Effector memory CD8-positive, alpha-beta T cell (primary cell): ENCODE measurements around the gene PTPRT.

Source experiments
- ATAC-seq: fragments of 150-1000 bp; cut with Tn5 transposase; replicated peaks from 2 replicates; pipeline ENCODE4 v1.10.0; 2021; ENCODE audit warnings: mild to moderate bottlenecking, moderate library complexity
- DNase-seq, 3 experiments: peaks; one replicate each; pipeline ENCODE4 v3.0.0; 2021
- H3K27ac Mint-ChIP-seq, 2 donors: one replicate each; pipeline ENCODE4 v1.8.0; 2022; ENCODE audit warnings: mild to moderate bottlenecking in 2 of 2, mixed read lengths in 2 of 2, moderate library complexity in 2 of 2
- H3K27me3 Mint-ChIP-seq, 2 donors: one replicate each; pipeline ENCODE4 v1.8.0; 2022; ENCODE audit warnings: mixed read lengths in 2 of 2
- H3K36me3 Mint-ChIP-seq: one replicate; pipeline ENCODE4 v1.8.0; 2022; ENCODE audit warnings: mild to moderate bottlenecking, moderate library complexity, mixed read lengths; ENCODE audit not compliant: insufficient read depth
- H3K4me1 Mint-ChIP-seq, 2 donors: one replicate each; pipeline ENCODE4 v1.8.0; 2022; ENCODE audit warnings: low read depth in 2 of 2, mixed read lengths in 2 of 2
- H3K4me3 Mint-ChIP-seq, 2 donors: one replicate each; pipeline ENCODE4 v1.8.0; 2022; ENCODE audit warnings: mild to moderate bottlenecking in 2 of 2, mixed read lengths in 2 of 2, moderate library complexity in 2 of 2
- H3K9me3 Mint-ChIP-seq, 2 donors: one replicate each; pipeline ENCODE4 v1.8.0; 2022; ENCODE audit warnings: mixed read lengths in 2 of 2

The PTPRT gene

GRCh38 chr20:42690842-42691437, 498.8 kb downstream of the PTPRT start:
- H3K9me3 Mint-ChIP-seq = peaks cover 15 to 17% of the 10 kb centered on the region in 2 donors
- no peak for DNase-seq
- H3K27me3 Mint-ChIP-seq = no peaks in the 10 kb centered on the region
- H3K4me1 Mint-ChIP-seq = no peaks in the 10 kb centered on the region
- no peaks in the 10 kb centered on the region for H3K36me3 Mint-ChIP-seq
- ATAC-seq = no peak
- no peak overlapping the region for H3K27ac Mint-ChIP-seq
- no peak overlapping the region for H3K4me3 Mint-ChIP-seq

- Mint-ChIP-seq H3K4me1 (no peaks in the 10 kb centered on the region), H3K4me3 (no peak overlapping the region), H3K27me3 (no peaks in the 10 kb centered on the region), H3K27ac (no peak overlapping the region), H3K36me3 (no peaks in the 10 kb centered on the region), H3K9me3 (peaks cover 17% of the 10 kb centered on the region in 2 donors)
- ATAC-seq = no peak
- DNase-seq = no peak
Measured at GRCh38 chr20:42688576-42688975, 501.1 kb downstream of the PTPRT start.

GRCh38 chr20:42686057-42686456, 503.6 kb downstream of the PTPRT start:
- H3K36me3 Mint-ChIP-seq = no peaks in the 10 kb centered on the region
- no peaks in the 10 kb centered on the region for H3K27me3 Mint-ChIP-seq
- no peak overlapping the region for H3K27ac Mint-ChIP-seq
- ATAC-seq (no peak), DNase-seq (no peak)
- no peaks in the 10 kb centered on the region for H3K4me1 Mint-ChIP-seq
- H3K9me3 Mint-ChIP-seq = peaks cover 17 to 18% of the 10 kb centered on the region in 2 donors
- H3K4me3 Mint-ChIP-seq = no peak overlapping the region

GRCh38 chr20:42678895-42679294, 510.8 kb downstream of the PTPRT start:
- H3K9me3 Mint-ChIP-seq = peaks cover 7 to 12% of the 10 kb centered on the region in 2 donors
- H3K4me1 Mint-ChIP-seq = no peaks in the 10 kb centered on the region

GRCh38 chr20:42656130-42656529, 533.6 kb downstream of the PTPRT start:
- Mint-ChIP-seq H3K9me3 (peaks cover 13 to 34% of the 10 kb centered on the region in 2 donors), H3K36me3 (no peaks in the 10 kb centered on the region), H3K4me1 (no peaks in the 10 kb centered on the region), H3K27me3 (no peaks in the 10 kb centered on the region), H3K27ac (no peak overlapping the region), H3K4me3 (no peak overlapping the region)
- no peak for ATAC-seq
- DNase-seq = no peak

More at GRCh38 chr20:42678895-42679294, 510.8 kb downstream of the PTPRT start:
- H3K4me3 Mint-ChIP-seq = no peak overlapping the region
- ATAC-seq (no peak), DNase-seq (no peak)
- no peaks in the 10 kb centered on the region for H3K27me3 Mint-ChIP-seq
- no peaks in the 10 kb centered on the region for H3K36me3 Mint-ChIP-seq
- no peak overlapping the region for H3K27ac Mint-ChIP-seq

- H3K27ac Mint-ChIP-seq = no peak overlapping the region
- H3K4me1 Mint-ChIP-seq = no peaks in the 10 kb centered on the region
- ATAC-seq = no peak
- no peak for DNase-seq
- no peak overlapping the region for H3K4me3 Mint-ChIP-seq
- peaks cover 16 to 42% of the 10 kb centered on the region in 2 donors for H3K9me3 Mint-ChIP-seq
- no peaks in the 10 kb centered on the region for H3K27me3 Mint-ChIP-seq
- no peaks in the 10 kb centered on the region for H3K36me3 Mint-ChIP-seq
Measured at GRCh38 chr20:42652266-42652665, 537.4 kb downstream of the PTPRT start.

GRCh38 chr20:42650191-42650746, 539.4 kb downstream of the PTPRT start:
- Mint-ChIP-seq H3K9me3 (peaks cover 13 to 33% of the 10 kb centered on the region in 2 donors), H3K4me3 (no peak overlapping the region), H3K4me1 (no peaks in the 10 kb centered on the region), H3K27me3 (no peaks in the 10 kb centered on the region), H3K27ac (no peak overlapping the region), H3K36me3 (no peaks in the 10 kb centered on the region)
- ATAC-seq = no peak
- no peak for DNase-seq

- DNase-seq = no peak
- no peaks in the 10 kb centered on the region for H3K4me1 Mint-ChIP-seq
- no peak for ATAC-seq
Measured at GRCh38 chr20:42649748-42650147, 540.0 kb downstream of the PTPRT start.

GRCh38 chr20:42646250-42646649, 543.5 kb downstream of the PTPRT start:
- Mint-ChIP-seq H3K36me3 (no peaks in the 10 kb centered on the region), H3K4me1 (no peaks in the 10 kb centered on the region), H3K9me3 (peaks cover 13 to 29% of the 10 kb centered on the region in 2 donors), H3K27me3 (no peaks in the 10 kb centered on the region), H3K4me3 (no peak overlapping the region), H3K27ac (no peak overlapping the region)
- ATAC-seq (no peak), DNase-seq (no peak)

More at GRCh38 chr20:42649748-42650147, 540.0 kb downstream of the PTPRT start:
- Mint-ChIP-seq H3K4me3 (no peak overlapping the region), H3K27me3 (no peaks in the 10 kb centered on the region), H3K9me3 (peaks cover 16 to 38% of the 10 kb centered on the region in 2 donors), H3K27ac (no peak overlapping the region), H3K36me3 (no peaks in the 10 kb centered on the region)

GRCh38 chr20:42641886-42642285, 547.8 kb downstream of the PTPRT start:
- no peaks in the 10 kb centered on the region for H3K4me1 Mint-ChIP-seq
- peaks cover 0 to 6% of the 10 kb centered on the region in 2 donors for H3K27me3 Mint-ChIP-seq
- ATAC-seq (no peak), DNase-seq (no peak)
- no peak overlapping the region for H3K27ac Mint-ChIP-seq
- no peaks in the 10 kb centered on the region for H3K36me3 Mint-ChIP-seq
- no peak overlapping the region for H3K4me3 Mint-ChIP-seq
- H3K9me3 Mint-ChIP-seq = peaks cover 12 to 16% of the 10 kb centered on the region in 2 donors

- no peak for ATAC-seq
- Mint-ChIP-seq H3K4me3 (no peak overlapping the region), H3K9me3 (peaks cover 4 to 8% of the 10 kb centered on the region in 2 donors), H3K4me1 (no peaks in the 10 kb centered on the region), H3K36me3 (no peaks in the 10 kb centered on the region), H3K27ac (no peak overlapping the region), H3K27me3 (peaks cover 0 to 6% of the 10 kb centered on the region in 2 donors)
- no peak for DNase-seq
Measured at GRCh38 chr20:42639140-42639539, 550.6 kb downstream of the PTPRT start.

- Mint-ChIP-seq H3K9me3 (peaks cover 0 to 9% of the 10 kb centered on the region in 2 donors), H3K27ac (no peak overlapping the region), H3K4me1 (no peaks in the 10 kb centered on the region), H3K27me3 (peaks cover 0 to 6% of the 10 kb centered on the region in 2 donors), H3K4me3 (no peak overlapping the region), H3K36me3 (no peaks in the 10 kb centered on the region)
- ATAC-seq (no peak), DNase-seq (no peak)
Measured at GRCh38 chr20:42635699-42636411, 553.9 kb downstream of the PTPRT start.

GRCh38 chr20:42634156-42634555, 555.5 kb downstream of the PTPRT start:
- H3K27ac Mint-ChIP-seq = no peak overlapping the region
- DNase-seq = no peak
- H3K4me3 Mint-ChIP-seq = no peak overlapping the region
- H3K9me3 Mint-ChIP-seq = peaks cover 0 to 2% of the 10 kb centered on the region in 2 donors
- H3K36me3 Mint-ChIP-seq = no peaks in the 10 kb centered on the region
- H3K27me3 Mint-ChIP-seq = no peaks in the 10 kb centered on the region
- ATAC-seq = no peak
- H3K4me1 Mint-ChIP-seq = no peaks in the 10 kb centered on the region

GRCh38 chr20:42628683-42629082, 561.0 kb downstream of the PTPRT start:
- DNase-seq (no peak), ATAC-seq (no peak)
- H3K27ac Mint-ChIP-seq = no peak overlapping the region
- no peaks in the 10 kb centered on the region for H3K36me3 Mint-ChIP-seq
- no peak overlapping the region for H3K4me3 Mint-ChIP-seq
- H3K9me3 Mint-ChIP-seq = peaks cover 5 to 6% of the 10 kb centered on the region in 2 donors
- H3K4me1 Mint-ChIP-seq = no peaks in the 10 kb centered on the region
- H3K27me3 Mint-ChIP-seq = no peaks in the 10 kb centered on the region
